Loucy (cell line): ENCODE measurements around the gene MADD.

Source experiments
- H2AFZ ChIP-seq: fragments of 200-600 bp; sonication (generic); 2 replicates; pipeline ENCODE4 v1.6.0; 2016; ENCODE audit warnings: antibody characterized with exemption, mild to moderate bottlenecking, low read length, moderate library complexity
- H3F3A ChIP-seq: fragments of 200-600 bp; 2 replicates; pipeline ENCODE4 v1.6.0; 2016; ENCODE audit warnings: antibody characterized with exemption, low read depth, mild to moderate bottlenecking
- H3K27me3 ChIP-seq: fragments of 200-600 bp; sonication (generic); 2 replicates; pipeline ENCODE4 v1.6.1; 2014; ENCODE audit warnings: low read length, mild to moderate bottlenecking; ENCODE audit not compliant: insufficient read depth, poor library complexity, severe bottlenecking
- H3K36me3 ChIP-seq: fragments of 200-600 bp; sonication (generic); 2 replicates; pipeline ENCODE4 v1.6.1; 2016; ENCODE audit warnings: low read length; ENCODE audit not compliant: insufficient read depth
- H3K4me1 ChIP-seq: fragments of 200-600 bp; sonication (generic); 2 replicates; pipeline ENCODE4 v1.5.1; 2014; ENCODE audit warnings: low read length, mild to moderate bottlenecking; ENCODE audit not compliant: insufficient read depth, poor library complexity, severe bottlenecking
- H3K4me2 ChIP-seq: fragments of 200-600 bp; sonication (generic); 2 replicates; pipeline ENCODE4 v1.6.0; 2014; ENCODE audit warnings: antibody characterized with exemption, low read length, low read depth, mild to moderate bottlenecking; ENCODE audit not compliant: poor library complexity, severe bottlenecking
- H3K4me3 ChIP-seq: fragments of 200-600 bp; sonication (generic); 2 replicates; pipeline ENCODE4 v1.5.1; 2014; ENCODE audit warnings: low read length, mild to moderate bottlenecking, mixed read lengths; ENCODE audit not compliant: poor library complexity, severe bottlenecking
- H3K79me2 ChIP-seq: fragments of 200-600 bp; sonication (generic); 2 replicates; pipeline ENCODE4 v1.6.1; 2014; ENCODE audit warnings: low read length; ENCODE audit not compliant: insufficient read depth
- H3K9ac ChIP-seq: fragments of 200-600 bp; sonication (generic); 2 replicates; pipeline ENCODE4 v1.6.0; 2014; ENCODE audit warnings: mild to moderate bottlenecking, low read depth, low read length, moderate library complexity; ENCODE audit not compliant: poor library complexity, severe bottlenecking
- H3K9me2 ChIP-seq: fragments of 200-600 bp; sonication (generic); replicated peaks from 2 replicates; pipeline ENCODE4 v1.6.1; 2016; ENCODE audit warnings: low read depth, low read length, mixed read lengths
- H3K9me3 ChIP-seq: fragments of 200-600 bp; sonication (generic); 2 replicates; pipeline ENCODE4 v1.6.1; 2014; ENCODE audit warnings: mild to moderate bottlenecking, antibody characterized with exemption, low read length, low read depth; ENCODE audit not compliant: insufficient read depth
- H4K20me1 ChIP-seq: fragments of 200-600 bp; sonication (generic); 2 replicates; pipeline ENCODE4 v1.6.0; 2014; ENCODE audit warnings: antibody characterized with exemption, low read length, mild to moderate bottlenecking; ENCODE audit not compliant: insufficient read depth, poor library complexity, severe bottlenecking
- CTCF ChIP-seq: fragments of 200-600 bp; sonication (generic); conservative IDR thresholded peaks from 2 replicates; pipeline ENCODE4 v1.5.1; 2014; ENCODE audit warnings: mild to moderate bottlenecking, antibody characterized with exemption, low read length
- EZH2phosphoT487 ChIP-seq: fragments of 200-600 bp; IDR thresholded peaks from 2 replicates; pipeline ENCODE4 v1.6.1; 2018; ENCODE audit warnings: antibody characterized with exemption, mild to moderate bottlenecking, moderate library complexity, borderline replicate concordance

The MADD gene

GRCh38 chr11:47326198-47326597, 56.3 kb downstream of the MADD start:
- no peak overlapping the region for H3K9ac ChIP-seq
- H4K20me1 ChIP-seq, result no peaks in the 10 kb centered on the region
- no peaks in the 10 kb centered on the region for H3K9me3 ChIP-seq
- H3K4me1 ChIP-seq, result no peaks in the 10 kb centered on the region
- no peak overlapping the region for H2AFZ ChIP-seq
- no peak overlapping the region for H3K4me2 ChIP-seq
- peaks cover 11% of the 10 kb centered on the region; the same call in 1 of the 2 replicates for H3K36me3 ChIP-seq
- H3F3A ChIP-seq, result no peaks in the 10 kb centered on the region
- H3K79me2 ChIP-seq, result no peaks in the 10 kb centered on the region
- H3K27me3 ChIP-seq, result no peaks in the 10 kb centered on the region
- TF ChIP-seq EZH2phosphoT487 (no peak), CTCF (no peak)
- H3K4me3 ChIP-seq, result no peak overlapping the region
- no peaks in the 10 kb centered on the region for H3K9me2 ChIP-seq

- Histone ChIP-seq H3K4me2 (no peak overlapping the region), H2AFZ (no peak overlapping the region), H4K20me1 (no peaks in the 10 kb centered on the region), H3K9me3 (no peaks in the 10 kb centered on the region), H3K4me1 (no peaks in the 10 kb centered on the region), H3K9me2 (no peaks in the 10 kb centered on the region), H3K27me3 (no peaks in the 10 kb centered on the region), H3F3A (no peaks in the 10 kb centered on the region), H3K79me2 (no peaks in the 10 kb centered on the region), H3K36me3 (peaks cover 5% of the 10 kb centered on the region; the same call in 1 of the 2 replicates), H3K4me3 (no peak overlapping the region), H3K9ac (no peak overlapping the region)
- TF ChIP-seq EZH2phosphoT487, result no peak
Observed at GRCh38 chr11:47327025-47327424, 57.1 kb downstream of the MADD start.

DNA sequence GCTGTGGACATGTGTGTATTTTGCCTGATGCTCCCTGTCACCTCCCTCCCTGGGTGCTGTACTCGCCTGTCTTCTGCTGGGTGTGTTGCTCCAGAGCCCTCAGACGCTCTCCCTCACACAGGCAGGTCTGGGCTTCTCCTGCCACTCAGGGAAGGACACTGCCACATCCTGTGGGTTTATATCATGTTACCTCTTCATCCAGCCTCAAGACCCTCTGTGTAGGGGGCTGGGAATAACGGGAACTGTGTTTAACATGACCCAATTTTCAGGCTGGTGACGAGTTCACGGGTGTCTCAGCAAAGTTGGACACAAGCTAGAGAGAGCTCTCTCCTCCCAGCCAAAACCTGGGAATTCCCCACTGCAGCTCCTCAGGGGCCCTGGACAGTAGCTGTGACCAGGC, 58.0 kb downstream of the MADD start:
- H3K4me2 ChIP-seq, result no peak overlapping the region
- no peak overlapping the region for H3K9ac ChIP-seq
- no peaks in the 10 kb centered on the region for H3K9me3 ChIP-seq
- H3K36me3 ChIP-seq, result peaks cover 3% of the 10 kb centered on the region; the same call in 1 of the 2 replicates
- no peaks in the 10 kb centered on the region for H4K20me1 ChIP-seq
- H3K4me3 ChIP-seq, result no peak overlapping the region
- H3F3A ChIP-seq, result no peaks in the 10 kb centered on the region
- no peaks in the 10 kb centered on the region for H3K27me3 ChIP-seq
- H2AFZ ChIP-seq, result no peak overlapping the region
- no peaks in the 10 kb centered on the region for H3K79me2 ChIP-seq
- TF ChIP-seq EZH2phosphoT487 (no peak), CTCF (no peak)
- no peaks in the 10 kb centered on the region for H3K9me2 ChIP-seq
- H3K4me1 ChIP-seq, result no peaks in the 10 kb centered on the region
